ENCODE measurements around the gene CELF4.

Gene CELF4

GRCh38 chr18:37405772-37406171, 159.8 kb downstream of the CELF4 start:
- DNase-seq: no peak

DNA sequence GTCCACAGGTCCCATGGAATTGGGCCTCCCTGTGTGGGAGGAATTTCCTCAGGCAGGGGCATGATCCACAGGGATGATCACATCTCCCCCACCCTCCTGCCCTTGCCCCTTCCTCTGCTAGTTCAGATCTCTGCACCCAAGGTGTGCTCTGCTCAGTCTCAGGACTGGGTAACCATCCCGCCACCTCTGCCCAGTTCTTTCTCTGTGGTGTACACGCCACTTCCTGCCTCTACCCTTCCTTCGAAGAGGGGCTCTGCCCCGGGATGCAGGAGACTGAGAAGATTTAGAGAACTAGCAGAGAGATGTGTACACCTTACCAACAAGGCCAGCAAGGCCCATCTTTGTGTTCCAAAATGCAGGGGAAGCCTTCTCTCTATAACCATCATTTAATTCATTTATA, 160.4 kb downstream of the CELF4 start:
- DNase-seq: no peak

DNA sequence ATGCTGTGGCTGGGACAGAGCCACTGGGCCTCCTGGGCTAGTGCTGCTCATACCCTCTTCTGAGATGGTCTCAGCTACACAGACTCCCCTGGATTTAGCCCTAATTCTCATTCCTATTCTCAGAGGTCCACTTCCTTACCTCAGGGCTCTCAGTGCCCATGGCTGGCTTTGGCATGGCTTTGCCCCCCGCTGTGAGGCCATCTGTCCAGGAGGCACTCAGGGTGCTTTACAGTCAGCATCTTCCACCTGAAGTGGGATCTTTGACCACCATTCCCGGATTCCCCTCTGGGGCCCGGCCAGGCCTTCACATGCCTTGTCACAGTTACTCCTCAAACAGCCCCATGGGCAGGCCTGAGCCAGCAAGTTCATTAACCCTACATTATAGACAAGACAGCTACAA, 161.8 kb downstream of the CELF4 start:
- no peak for DNase-seq

- no peak for DNase-seq
These were observed 162.4 kb downstream of the CELF4 start for GRCh38 chr18:37403100-37403781.

GRCh38 chr18:37402735-37403099, 162.9 kb downstream of the CELF4 start:
- no peak for DNase-seq

DNA sequence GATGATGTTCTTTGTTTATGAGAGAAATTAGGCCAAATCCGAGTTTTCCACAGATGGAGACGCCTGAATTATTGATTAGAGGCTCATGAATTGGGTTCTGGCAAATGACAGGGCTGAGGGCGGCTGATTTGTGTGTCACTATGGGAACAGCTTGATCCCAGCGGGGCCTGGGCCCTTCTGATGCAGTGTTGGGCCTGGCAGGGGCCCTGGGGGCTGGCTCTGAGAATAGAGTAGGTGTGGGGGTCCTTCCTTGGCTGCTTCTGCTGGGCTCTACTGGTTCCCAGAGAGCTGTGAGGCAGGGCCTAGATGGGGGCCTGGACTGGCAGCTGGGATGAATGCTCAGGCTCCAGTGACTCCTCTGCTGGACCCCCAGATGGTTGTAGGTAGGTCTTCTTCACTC, 164.8 kb downstream of the CELF4 start:
- no peak for DNase-seq

GRCh38 chr18:37398248-37398920, 167.2 kb downstream of the CELF4 start:
- no peak for DNase-seq

DNA sequence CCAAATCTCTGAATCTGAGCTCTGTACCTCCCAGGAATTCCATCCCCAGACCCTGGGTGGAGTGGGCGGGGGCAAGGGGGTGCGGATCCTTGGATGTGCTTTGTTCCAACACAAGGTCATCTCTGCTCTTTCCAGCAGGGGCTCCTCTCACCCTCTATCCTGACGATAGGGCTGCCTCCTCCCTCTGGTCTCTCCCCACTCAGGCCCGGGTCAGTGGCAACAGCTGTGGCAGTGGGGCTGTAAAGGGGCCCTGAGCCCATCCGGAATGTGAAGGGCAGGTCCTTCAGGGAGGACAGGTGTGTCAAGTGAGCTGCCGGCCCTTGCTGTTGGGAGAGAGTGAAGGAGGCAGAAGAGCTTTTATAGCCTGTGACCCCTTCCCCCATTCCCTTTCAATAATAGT, 167.8 kb downstream of the CELF4 start:
- no peak for DNase-seq

DNA sequence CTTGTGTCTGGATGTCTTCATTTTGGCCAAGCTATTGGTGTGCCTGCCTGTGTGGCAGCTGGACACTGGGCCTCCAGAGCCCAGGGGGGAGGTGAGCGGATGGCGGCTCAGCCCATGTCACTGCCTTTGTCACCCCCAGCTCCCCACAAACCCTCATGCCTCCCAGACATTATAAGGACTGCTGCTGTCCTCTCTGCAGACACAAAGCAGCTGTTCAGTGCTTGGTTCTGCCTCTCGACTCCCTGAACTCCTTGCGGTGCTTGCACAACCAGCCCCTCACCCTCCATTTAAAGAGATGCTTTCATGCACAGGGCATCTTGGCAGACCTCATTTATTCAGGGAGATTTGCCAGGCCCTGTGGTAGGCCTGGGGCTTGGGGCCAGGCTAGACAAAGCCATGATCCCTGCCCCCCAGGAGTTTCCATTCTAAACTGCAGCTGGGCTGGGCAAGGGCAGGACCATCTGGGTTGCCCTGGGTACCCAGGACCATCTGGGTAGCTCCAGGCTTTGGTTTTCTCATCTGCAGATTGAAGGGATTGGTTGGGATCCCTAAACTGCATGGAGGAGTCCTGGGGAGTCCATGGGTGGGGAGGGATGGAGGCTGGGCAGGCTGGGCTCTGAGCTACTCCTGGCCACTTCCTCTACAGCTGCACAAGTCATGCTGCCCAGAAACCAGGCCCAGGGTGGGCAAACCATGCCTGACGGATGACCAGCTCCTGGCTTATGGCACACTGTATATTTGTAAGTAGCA, 168.5 kb downstream of the CELF4 start:
- DNase-seq: no peak

DNA sequence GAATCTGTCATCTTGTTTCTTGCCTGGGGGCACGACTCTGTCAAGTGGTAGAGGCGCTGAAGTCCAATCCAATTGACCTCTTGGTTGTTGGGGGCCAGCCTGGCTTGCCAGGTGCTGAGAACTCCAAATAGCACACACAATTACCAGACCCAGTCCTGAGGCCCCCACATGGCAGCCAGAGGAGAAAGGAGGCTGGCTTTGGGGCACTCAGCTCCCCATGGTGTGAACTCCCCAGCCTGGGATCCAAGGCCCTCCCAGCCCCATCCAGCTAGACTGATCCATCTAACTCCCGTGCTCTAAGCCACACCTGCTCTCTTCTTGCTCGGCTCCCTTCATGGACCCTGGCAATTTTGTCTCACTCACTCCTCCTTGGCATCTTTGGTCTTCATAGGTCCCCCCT, 170.0 kb downstream of the CELF4 start:
- DNase-seq: no peak

DNA sequence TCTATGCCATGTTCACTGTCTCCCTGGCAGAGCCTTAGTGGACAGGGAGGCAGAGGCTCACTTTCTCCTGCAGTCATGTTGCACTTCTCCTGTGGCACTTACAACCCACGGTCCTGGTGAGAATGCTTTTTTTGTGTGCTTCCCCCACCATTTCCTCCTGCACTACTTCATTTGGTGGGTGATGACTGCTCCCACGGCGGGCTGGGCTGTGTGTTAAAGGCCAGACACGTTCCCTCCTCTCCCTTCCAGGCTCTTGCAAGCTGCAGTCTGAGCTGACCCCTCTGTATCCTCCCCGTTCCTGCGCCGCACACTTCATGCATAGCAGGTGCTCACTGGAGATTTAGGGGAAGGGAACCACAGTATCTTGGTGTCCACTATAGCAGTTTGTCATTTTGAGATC, 170.5 kb downstream of the CELF4 start:
- no peak for DNase-seq

DNA sequence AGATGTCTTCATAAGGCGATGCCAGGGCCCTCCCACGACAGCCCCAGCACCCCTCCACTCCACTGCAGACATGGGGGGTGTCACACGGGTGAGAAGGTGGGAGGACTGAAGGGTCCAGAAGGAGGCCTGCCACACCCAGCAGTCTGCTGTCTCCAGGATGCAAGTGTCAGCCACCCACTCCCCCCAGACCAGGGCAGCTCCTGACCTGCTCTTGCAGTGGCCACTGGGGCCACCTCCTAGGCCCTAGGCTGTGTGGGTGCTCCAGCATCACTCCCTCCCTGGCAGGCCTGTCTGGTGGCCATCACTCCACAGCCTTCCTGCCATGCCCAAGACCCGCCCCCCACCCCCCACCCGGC, 171.0 kb downstream of the CELF4 start:
- no peak for DNase-seq

DNA sequence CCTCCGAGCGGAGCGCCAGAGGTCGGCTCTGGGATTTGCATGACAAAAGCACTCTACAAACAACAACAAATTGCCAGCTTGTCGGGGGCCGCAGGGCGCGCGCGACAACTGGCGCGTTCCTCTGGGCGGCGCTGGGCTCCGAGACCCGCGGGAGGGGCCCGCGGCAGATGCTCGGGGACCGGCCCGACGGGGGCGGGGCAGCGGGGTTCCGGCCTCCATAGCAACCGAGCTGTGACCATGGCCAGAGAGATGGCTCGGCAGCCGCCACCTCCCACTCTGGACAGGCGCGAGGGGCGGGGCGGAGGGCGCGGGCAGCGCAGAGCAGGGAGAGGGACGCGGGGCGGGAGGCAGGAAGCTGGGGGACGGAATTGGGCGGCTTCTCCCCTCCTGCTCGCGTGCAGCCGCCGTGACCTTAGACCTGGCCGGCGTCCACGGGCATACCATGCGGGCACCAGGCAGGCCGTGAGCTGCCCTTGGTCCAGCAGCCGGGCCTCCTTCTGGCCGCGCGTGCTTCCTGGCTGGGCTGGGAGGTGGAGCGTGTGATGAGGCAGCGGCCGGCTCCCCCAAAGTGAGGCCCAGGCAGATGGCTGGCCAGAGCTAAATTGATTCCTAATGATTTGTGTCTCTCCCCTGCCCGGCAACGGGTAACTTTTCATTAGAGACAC, 171.5 kb downstream of the CELF4 start:
- no peak for DNase-seq

DNA sequence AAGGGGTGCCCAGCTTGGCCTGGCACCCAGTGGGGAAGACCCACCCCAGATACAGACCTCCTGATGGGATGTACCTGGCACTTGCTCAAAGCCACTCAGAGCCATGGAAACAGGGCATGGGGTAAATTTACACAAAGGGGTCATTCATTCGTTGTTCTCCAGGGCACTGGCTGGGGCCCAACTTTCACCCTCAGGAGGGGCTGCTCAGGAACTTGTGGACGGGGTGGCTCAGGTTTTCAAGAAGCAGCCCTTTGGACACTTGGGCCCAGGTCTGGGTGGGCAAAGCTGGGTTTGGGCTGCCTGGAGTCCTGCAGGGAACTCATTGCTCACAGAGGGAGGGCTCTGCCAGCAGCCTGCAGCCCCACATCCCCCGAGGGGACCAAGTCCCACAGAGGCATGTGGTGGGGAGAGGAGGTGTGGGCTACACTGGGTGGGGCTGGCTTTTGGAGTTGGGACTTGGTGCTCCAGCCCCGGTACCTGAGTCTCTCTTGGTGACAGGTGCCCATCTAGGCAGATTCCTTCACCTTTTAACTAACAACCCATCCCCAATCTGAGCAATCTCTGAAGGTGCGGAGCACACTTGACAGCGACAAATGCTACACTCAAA, 172.3 kb downstream of the CELF4 start:
- DNase-seq: no peak

- no peak for DNase-seq
These were observed 172.9 kb downstream of the CELF4 start for GRCh38 chr18:37392648-37393047.

GRCh38 chr18:37391698-37392548, 173.7 kb downstream of the CELF4 start:
- DNase-seq: no peak

- DNase-seq: no peak
These were observed 174.4 kb downstream of the CELF4 start for GRCh38 chr18:37391156-37391555.

GRCh38 chr18:37390687-37391086, 174.9 kb downstream of the CELF4 start:
- no peak for DNase-seq

GRCh38 chr18:37389684-37390368, 175.8 kb downstream of the CELF4 start:
- DNase-seq: no peak

GRCh38 chr18:37389041-37389440, 176.6 kb downstream of the CELF4 start:
- no peak for DNase-seq

- no peak for DNase-seq
These were observed 177.2 kb downstream of the CELF4 start for GRCh38 chr18:37388413-37388812.

All from activated naive CD4-positive, alpha-beta T cell treated with Interleukin-2 at 50 U/mL for 16 hours (primary cell).